T-helper 9 cell (primary cell): ENCODE measurements around the gene UTY.

Source experiments
- DNase-seq: peaks from one replicate; pipeline ENCODE4 v3.0.0-alpha.2; 2020
- total RNA-seq, 2 donors: gene quantifications; one replicate each; lab custom pipeline; 2026; lab: John Stamatoyannopoulos, UW

UTY gene
- total RNA-seq = 0 to 0.24 reads per million in 2 donors

DNA sequence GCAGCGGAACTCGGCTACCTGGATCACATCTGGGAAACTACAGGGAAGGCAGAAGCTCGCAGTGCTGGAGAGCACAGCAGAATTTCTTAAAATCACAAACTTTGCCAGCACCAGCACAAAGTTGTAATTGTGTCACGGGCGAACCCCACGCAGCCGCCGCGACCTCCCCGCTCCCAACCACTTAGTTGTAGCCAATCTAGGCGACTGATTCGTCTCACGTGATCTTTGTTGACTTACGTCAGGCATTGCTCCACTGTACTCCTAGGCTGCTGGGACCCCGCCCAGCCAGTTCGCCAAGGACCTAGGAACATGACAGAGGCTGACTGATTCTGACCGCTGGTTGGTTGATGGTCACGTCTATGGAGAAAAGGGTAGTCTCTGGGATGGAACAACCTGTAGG is at the start of gene UTY:
TSS of gene UTY (minus strand) at position 206 of the 400 bp plus-strand sequence. CDS start 368 bp downstream, outside the sequence.
- no peak for DNase-seq

DNA sequence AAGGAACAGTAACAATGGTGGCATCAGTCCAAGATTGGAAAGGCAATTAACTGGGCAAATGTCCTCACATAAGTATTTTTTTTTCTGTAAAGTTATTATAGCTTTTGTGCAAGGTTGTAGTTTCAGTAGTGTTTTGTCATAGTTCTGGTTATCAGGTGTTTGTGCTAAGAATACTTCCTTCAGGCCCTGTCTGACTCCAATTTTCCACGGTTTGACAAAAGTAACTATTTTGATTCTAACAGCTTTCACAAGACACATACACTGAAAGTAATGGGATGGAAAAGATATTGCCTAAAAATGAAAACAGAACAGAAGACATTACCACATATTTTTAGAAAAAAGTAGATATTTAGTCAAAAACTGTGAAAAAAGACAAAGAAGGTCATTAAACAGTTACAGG is 40.6 kb upstream of the UTY start:
- no peak for DNase-seq

- no peak for DNase-seq
Observed at GRCh38 chrY:13501215-13501614, 21.4 kb upstream of the UTY start.

- no peak for DNase-seq
Observed at GRCh38 chrY:13493737-13494136, 13.9 kb upstream of the UTY start.

GRCh38 chrY:13492408-13492807 is 12.6 kb upstream of the UTY start:
- DNase-seq = no peak

- no peak for DNase-seq
Observed at GRCh38 chrY:13488738-13489137, 8.9 kb upstream of the UTY start.

GRCh38 chrY:13479121-13479711 is 617 bp downstream of the UTY start:
- no peak for DNase-seq

DNA sequence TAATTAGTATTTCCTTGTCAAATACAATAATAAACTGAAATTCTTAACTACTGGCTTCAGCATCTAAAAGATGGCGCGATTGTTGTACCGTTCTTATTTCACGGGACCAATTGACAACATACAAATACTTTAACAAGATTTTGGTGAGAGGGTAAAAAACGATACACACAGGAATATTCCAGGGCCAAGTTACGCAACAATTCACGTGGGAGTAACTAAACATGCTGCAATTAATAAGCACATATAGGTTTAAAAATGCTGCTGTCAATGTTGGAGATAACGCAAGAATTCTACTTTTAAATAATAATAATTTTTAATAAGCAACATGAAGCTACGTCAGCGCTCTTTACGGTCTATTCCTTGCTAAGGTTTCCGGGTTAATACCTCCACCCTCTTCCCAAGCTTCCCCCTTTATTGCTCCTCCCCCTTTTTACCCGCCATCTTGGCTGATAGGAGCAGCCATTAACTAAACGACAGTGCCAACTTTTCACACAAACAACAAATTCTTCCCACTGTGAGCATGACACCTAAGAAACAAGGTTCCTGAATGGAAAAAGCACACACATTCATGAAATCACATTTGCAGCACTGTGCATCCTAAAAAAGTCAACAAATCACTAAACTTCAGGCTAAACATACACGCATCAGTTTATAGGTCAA is 1.6 kb downstream of the UTY start:
- DNase-seq = no peak

- DNase-seq = no peak
Observed at GRCh38 chrY:13474997-13475396, 4.8 kb downstream of the UTY start.

DNA sequence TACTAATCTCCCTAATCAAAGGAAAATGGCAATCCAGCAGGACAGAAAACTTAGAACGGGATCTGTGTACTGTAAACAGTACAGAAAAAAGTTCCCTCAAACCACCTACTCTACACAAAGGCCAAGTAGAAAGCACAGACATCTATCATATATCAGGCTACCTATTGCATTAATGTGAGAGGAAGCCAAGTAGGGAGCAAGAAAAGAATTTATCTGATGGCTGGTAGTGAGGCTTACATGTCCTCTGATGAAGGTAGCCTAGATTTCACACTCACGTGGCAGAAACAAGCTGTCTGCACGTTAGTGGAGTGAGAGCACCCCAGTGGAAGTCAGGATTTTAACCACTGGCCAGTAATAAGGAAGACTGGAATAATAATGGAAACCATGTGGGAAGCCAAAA is 28.3 kb downstream of the UTY start:
- DNase-seq = no peak

GRCh38 chrY:13450596-13451130 is 29.2 kb downstream of the UTY start:
- DNase-seq = no peak

- DNase-seq = no peak
Observed at GRCh38 chrY:13445566-13445965, 34.3 kb downstream of the UTY start.

DNA sequence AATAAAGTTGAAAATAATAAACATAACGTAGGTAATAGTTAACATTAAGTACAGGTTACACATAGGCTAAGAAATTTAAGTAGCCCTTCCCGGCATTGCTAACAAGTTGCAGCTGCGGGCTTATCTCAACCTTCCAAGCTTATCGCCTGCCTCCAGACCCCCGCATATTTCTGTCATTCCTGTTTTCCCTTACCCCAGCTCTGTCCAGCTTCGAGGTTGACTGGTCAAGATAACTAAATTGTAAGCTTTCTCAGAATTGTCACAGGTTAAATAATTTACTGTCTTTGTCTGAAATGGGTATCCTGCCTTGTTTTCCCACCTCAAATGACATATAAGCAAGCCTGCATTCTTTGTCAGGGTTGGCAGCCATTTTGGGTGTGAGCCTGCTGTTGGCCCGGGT is 36.7 kb downstream of the UTY start:
- no peak for DNase-seq

DNA sequence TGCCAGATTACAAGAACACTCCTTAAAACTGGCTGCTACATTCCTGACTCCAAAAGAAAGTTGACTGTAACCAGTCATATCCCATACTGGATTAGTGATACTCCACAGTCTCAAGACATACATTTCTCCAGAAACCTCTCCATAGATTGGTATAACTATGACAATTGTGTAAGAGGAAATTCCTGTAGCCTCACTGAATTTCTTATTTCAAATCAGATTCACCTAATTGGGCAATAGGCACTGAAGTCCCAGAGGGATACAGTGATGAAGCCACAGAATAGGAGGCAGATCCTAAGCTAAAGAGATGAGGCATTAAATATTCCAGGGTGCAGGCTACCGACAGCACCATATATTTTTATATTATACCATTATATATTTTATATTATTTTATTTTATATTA is 39.0 kb downstream of the UTY start:
- no peak for DNase-seq

DNA sequence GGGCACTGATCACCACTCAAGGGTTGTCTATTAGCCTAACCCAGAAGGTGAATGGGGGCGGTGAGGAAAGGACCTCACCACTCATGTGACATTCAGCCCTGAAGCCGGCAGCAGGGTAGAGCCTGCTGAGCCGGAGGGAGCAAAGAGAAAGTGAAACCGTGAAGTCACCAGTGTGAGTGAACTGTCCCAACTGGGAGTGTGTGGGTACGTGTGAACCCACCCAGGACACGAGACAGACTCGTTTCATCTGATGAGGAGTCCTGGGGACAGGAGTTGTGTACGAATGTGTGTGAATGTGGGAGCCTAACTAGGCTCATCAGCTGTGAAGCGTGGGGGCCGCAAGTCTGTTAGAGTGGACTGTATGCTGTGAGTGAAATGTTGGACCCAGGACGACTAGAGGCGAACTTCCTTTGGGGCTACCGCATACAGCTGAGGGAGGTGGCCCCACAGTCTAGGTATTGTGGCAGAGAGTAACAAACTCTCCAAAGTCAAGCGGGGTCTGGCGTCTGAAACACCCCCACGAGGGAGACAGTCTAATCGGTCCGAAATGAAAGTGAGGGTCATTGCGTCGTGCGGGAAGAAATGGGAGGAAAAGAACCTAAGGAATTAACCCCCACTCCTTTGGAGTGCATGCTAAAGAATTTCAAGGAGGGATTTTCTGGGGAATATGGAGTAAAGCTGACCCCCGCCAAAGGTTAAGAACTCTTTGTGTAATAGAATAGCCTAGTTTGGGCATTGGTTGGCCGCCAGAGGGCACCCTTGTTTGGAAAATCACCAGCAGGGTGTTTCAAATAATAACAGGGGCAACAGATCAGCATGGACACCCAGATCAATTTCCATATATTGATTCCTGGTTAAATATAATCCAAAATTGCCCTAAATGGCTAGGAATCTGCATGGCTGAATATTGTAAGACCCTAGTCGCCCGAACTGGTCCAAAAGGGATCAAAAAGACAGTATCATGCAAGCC is 43.6 kb downstream of the UTY start:
- DNase-seq = no peak

- DNase-seq = no peak
Observed at GRCh38 chrY:13435206-13435967, 44.4 kb downstream of the UTY start.

GRCh38 chrY:13432293-13433025 is 47.4 kb downstream of the UTY start:
- no peak for DNase-seq

- DNase-seq = no peak
Observed at GRCh38 chrY:13429551-13429950, 50.3 kb downstream of the UTY start.

DNA sequence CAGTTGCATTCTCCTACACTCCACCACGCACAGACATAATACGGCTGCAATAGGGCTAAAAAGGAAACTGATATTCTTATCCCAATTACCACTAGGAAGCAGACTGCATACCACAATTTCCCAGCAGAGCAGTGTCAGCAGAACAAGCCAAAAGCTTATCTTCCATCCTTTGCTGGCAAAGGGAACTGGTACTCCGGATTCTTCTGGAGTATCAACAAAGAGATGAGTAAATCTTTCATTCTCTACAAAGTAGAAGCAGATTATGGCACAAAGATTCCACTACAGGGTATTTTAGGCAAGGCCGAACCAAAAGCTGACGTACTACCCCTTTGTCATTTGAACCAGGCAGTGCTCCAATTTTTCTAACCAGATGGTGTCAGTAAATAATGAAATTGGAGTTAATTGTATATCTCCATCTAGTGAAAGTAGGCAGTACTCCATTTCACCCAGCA is 56.5 kb downstream of the UTY start:
- DNase-seq = no peak

- no peak for DNase-seq
Observed at GRCh38 chrY:13416869-13417661, 62.8 kb downstream of the UTY start.

- DNase-seq = no peak
Observed at GRCh38 chrY:13415556-13415955, 64.3 kb downstream of the UTY start.
